Upper lobe of left lung (tissue), 4 donors: ENCODE results near the gene UGT1A4.

Source experiments
- POLR2A ChIP-seq, 4 donors: fragments of 450-650 bp; IDR thresholded peaks; one replicate each; pipeline ENCODE4 v1.5.1; 2016 to 2017; ENCODE audit warnings: antibody characterized with exemption in 4 of 4, mild to moderate bottlenecking in 2 of 4
- TF ChIP-seq, protein P1 (sequence below), 6 experiments: fragments of 450-650 bp in 4 of 6; fragments of 200-600 bp in 2 of 6; sonication (generic) in 2 of 6; IDR thresholded peaks; one replicate each; pipeline ENCODE4 v1.5.1; 2016 to 2019; ENCODE audit warnings: antibody characterized with exemption in 6 of 6

GRCh38 chr2:233674995-233675394, 43.5 kb upstream of the UGT1A4 start:
- TF ChIP-seq POLR2A (IDR thresholded peaks at IDR 0.05): no peak
- TF ChIP-seq, protein P1, sequence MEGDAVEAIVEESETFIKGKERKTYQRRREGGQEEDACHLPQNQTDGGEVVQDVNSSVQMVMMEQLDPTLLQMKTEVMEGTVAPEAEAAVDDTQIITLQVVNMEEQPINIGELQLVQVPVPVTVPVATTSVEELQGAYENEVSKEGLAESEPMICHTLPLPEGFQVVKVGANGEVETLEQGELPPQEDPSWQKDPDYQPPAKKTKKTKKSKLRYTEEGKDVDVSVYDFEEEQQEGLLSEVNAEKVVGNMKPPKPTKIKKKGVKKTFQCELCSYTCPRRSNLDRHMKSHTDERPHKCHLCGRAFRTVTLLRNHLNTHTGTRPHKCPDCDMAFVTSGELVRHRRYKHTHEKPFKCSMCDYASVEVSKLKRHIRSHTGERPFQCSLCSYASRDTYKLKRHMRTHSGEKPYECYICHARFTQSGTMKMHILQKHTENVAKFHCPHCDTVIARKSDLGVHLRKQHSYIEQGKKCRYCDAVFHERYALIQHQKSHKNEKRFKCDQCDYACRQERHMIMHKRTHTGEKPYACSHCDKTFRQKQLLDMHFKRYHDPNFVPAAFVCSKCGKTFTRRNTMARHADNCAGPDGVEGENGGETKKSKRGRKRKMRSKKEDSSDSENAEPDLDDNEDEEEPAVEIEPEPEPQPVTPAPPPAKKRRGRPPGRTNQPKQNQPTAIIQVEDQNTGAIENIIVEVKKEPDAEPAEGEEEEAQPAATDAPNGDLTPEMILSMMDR (IDR thresholded peaks at IDR 0.05): no peak
